Measurements from ENCODE around the gene TAS2R46. TPM values are rescaled to one million over a fixed set of nuclear protein-coding genes. Genes with fewer than 3 reads are reported as not detected.
"Not testable (repeated sequence)": the region's sequence is repeated elsewhere in the genome, so short reads cannot be mapped to it uniquely, and the experiment has no call there.

Gene TAS2R46
- total RNA-seq: 0.78 TPM
- long read RNA-seq: 0 reads

DNA sequence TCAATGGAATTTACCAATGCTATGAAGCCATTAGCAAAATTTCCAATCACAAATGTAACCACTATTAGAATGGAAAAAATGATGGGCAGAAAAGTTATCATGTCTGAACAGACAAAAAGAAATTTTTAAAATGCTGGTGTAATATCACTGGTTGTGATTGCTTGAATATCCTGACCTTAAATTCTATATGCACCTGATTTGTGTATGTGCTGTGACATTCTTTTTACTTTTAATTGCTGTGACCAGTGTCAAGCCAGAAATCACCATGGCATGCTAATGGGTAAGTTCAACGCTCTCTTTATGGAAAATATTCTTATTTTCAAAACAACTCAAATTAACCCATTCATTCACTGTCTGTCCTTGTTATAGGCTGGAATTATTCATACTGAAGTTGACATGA, at the start of gene TAS2R46:
Gene TAS2R46, minus strand, starts transcription at position 101 of the 400 bp plus-strand sequence. Its CDS starts 0 bp downstream, at position 101.
- not testable (repeated sequence) for DNase-seq (ENCODE audit: low spot score)
- intact Hi-C loops (cut with DNase I): loop anchor here (10.0 kb wide), 1 partner anchor 103 kb away; no protein-coding TSS in a partner anchor

DNA sequence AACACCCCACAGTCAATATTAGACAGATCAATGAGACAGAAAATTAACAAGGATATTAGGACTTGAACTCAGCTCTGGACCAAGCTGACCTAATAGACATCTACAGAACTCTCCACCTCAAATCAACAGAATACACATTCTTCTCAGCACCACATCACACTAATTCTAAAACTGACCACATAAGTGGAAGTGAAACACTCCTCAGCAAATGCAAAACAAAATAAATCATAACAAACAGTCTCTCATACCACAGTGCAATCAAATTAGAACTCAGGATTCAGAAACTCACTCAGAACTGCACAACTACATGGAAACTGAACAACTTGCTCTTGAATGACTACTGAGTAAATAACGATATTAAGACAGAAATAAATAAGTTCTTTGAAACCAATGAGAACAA, 49.1 kb upstream of the TAS2R46 start:
- DNase-seq (ENCODE audit: low spot score); intact Hi-C loops (cut with DNase I): not testable (repeated sequence)

GRCh38 chr12:11108862-11109261, 46.8 kb upstream of the TAS2R46 start:
- no peak for DNase-seq (ENCODE audit: low spot score)
- intact Hi-C loops (cut with DNase I): no loop called here

GRCh38 chr12:11107719-11108118, 45.6 kb upstream of the TAS2R46 start:
- no peak for DNase-seq (ENCODE audit: low spot score)
- intact Hi-C loops (cut with DNase I): no loop called here

DNA sequence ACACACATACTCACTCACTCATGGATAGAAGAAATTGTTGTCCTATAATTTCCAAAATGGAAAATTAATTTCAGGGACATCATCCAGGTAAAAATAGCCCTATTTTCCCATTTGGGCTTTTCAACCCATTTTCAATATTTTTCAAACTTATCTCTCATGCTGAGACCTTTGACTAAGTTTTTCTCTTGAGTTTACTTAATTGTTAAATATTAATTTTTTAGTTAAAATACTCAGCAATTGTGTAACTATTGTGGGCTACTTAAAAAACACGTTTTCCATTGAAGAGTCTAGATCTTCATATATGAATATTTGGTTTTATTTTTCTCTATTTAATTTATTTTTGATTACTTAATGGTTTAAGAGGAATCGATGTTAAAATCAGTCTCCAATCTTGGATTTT, 44.2 kb upstream of the TAS2R46 start:
- intact Hi-C loops (cut with DNase I): no loop called here
- DNase-seq (ENCODE audit: low spot score): no peak

- no peak for DNase-seq (ENCODE audit: low spot score)
- intact Hi-C loops (cut with DNase I): no loop called here
Observed at GRCh38 chr12:11105546-11105945, 43.5 kb upstream of the TAS2R46 start.

- DNase-seq (ENCODE audit: low spot score); intact Hi-C loops (cut with DNase I): not testable (repeated sequence)
Observed at GRCh38 chr12:11094910-11095309, 32.8 kb upstream of the TAS2R46 start.

GRCh38 chr12:11092128-11092527, 30.0 kb upstream of the TAS2R46 start, which contains the start of gene TAS2R43:
Gene TAS2R43 (minus strand): TSS chr12:11092313. CDS start chr12:11092229, 84 bp downstream.
- intact Hi-C loops (cut with DNase I): no loop called here

DNA sequence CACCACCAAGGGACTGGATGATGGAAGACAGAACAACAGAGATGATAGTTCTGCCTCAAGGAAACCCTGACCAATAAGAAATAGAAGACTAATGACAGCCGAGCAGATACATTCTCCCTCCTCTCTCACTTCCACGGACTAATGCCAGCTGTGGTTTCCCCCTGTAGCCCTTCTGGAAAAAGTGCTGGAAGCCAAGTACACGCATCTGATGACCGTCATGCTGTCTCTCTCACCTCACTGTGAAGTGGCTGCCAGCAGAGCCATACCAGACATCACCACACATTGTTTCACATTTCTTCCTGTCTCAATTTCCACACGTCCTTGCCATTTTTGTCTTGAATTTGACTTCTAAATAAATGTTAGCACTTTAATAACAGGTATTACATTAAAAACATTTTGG, 27.2 kb upstream of the TAS2R46 start:
- no peak for DNase-seq (ENCODE audit: low spot score)
- intact Hi-C loops (cut with DNase I): no loop called here

More at GRCh38 chr12:11092128-11092527, 30.0 kb upstream of the TAS2R46 start, which contains the start of gene TAS2R43:
- DNase-seq (ENCODE audit: low spot score): no peak

DNA sequence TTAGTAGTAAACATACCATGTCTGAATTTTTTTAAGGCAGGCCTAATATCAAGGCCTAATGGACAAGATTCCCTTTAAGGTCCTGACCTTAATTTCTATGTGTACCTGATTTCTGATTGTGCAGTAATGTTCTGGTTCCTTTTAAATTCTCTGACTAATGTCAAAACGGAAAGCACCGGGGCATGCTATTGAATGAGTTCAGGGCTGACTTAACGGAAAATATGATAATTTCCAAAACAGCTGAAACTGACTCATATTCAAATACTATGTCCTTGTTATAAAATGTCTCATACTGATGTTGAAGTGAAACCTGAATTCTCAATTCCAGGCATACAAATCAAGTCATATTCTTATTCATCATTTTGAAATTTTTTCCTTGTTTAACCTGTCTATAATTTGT, 23.3 kb upstream of the TAS2R46 start:
- intact Hi-C loops (cut with DNase I): no loop called here

DNA sequence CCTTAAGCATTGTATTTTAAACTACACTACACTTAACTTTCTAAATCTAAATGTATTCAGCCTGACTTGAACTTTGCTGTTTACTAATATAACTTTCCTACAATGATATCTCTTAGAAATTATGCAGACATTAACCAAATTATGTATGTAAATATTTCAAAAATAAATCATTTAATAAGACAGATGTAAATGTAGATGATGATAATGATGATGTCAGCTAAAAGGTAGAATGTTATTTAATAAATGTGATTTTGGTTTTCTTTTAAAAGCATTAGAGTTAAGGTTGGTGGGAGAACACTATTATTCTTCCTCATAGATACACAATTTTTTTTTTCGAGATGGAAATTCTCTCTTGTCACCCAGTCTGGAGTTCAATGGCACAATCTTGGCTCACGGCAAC, 19.9 kb upstream of the TAS2R46 start:
- DNase-seq (ENCODE audit: low spot score): no peak
- intact Hi-C loops (cut with DNase I): no loop called here

More for the DNA sequence above, 23.3 kb upstream of the TAS2R46 start:
- no peak for DNase-seq (ENCODE audit: low spot score)

DNA sequence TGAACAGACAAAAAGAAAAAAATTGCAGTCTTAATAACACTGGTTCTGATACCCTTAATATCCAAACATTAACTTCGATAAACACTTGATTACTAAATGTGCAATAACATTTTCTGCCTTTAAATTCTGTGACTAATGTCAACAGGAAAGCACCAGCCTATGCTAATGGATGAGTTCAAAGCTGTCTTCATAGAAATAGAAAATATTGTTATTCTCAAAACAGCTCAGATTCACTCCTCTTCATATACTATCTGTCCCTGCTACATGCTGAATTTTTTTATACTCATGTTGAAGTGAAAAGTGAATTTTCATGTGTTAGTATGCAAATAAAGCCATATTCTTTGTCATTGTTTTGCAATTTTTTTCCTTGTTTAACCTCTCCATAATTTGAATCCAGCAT, 16.2 kb upstream of the TAS2R46 start:
- intact Hi-C loops (cut with DNase I): no loop called here

GRCh38 chr12:11075642-11076041, 13.5 kb upstream of the TAS2R46 start:
- no peak for DNase-seq (ENCODE audit: low spot score)
- intact Hi-C loops (cut with DNase I): no loop called here

More for the DNA sequence above, 16.2 kb upstream of the TAS2R46 start:
- DNase-seq (ENCODE audit: low spot score): no peak

- no peak for DNase-seq (ENCODE audit: low spot score)
- intact Hi-C loops (cut with DNase I): loop anchor here (2.0 kb wide), 1 partner anchor 57 kb away; no protein-coding TSS in a partner anchor
Observed at GRCh38 chr12:11071414-11071813, 9.3 kb upstream of the TAS2R46 start.

GRCh38 chr12:11070999-11071398, 8.9 kb upstream of the TAS2R46 start:
- DNase-seq (ENCODE audit: low spot score): no peak
- intact Hi-C loops (cut with DNase I): loop anchor here (2.0 kb wide), 1 partner anchor 56 kb away; no protein-coding TSS in a partner anchor

DNA sequence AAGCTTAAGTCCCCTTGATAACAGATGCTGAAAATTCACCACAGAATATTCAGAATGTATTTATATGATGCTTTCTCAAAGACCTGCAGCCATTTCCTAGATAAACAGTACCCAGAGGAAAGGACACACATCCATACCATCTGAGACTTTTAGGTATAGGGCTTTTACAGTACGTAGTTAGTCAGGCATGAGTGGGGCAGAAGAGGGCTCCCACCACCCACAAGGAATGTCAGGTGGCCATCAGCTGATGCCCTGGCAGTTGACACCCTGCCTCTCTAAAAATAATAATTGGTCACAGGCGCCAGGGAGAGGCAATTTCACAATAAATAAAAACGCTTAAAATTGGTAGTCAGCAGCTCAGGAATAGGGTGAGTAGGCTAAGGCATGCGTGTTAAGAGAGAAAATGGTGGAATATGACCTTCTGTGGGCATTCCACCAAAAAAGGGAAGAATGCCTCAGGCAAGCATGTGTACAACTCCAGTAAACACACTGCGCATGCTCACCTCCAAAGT, 7.8 kb upstream of the TAS2R46 start:
- no peak for DNase-seq (ENCODE audit: low spot score)
- intact Hi-C loops (cut with DNase I): loop anchor here (2.0 to 10.0 kb wide), 2 partner anchors 55 to 95 kb away; no protein-coding TSS in a partner anchor

DNA sequence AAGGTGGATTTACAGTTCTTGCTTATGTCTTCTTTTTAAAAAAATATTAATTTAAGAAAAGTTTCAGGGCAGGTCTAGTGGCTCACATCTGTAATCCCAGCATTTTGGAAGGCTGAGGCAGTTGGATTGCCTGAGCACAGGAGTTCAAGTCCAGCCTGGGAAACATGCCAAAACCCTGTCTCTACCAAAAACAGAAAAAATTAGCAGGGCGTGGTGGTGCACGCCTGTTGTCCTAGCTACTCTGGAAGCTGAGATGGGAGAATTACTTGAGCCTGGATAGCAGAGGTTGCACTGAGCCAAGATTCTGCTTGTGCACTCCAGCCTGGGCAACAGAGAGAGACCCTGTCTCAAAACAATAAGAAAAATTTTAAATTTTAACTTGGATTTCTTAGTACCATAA, 5.4 kb upstream of the TAS2R46 start:
- intact Hi-C loops (cut with DNase I): loop anchor here (10.0 kb wide), 1 partner anchor 97 kb away; no protein-coding TSS in a partner anchor
- DNase-seq (ENCODE audit: low spot score): no peak

GRCh38 chr12:11059784-11060183, 2.3 kb downstream of the TAS2R46 start:
- no peak for DNase-seq (ENCODE audit: low spot score)
- intact Hi-C loops (cut with DNase I): loop anchor here (10.0 kb wide), 1 partner anchor 105 kb away; no protein-coding TSS in a partner anchor

DNA sequence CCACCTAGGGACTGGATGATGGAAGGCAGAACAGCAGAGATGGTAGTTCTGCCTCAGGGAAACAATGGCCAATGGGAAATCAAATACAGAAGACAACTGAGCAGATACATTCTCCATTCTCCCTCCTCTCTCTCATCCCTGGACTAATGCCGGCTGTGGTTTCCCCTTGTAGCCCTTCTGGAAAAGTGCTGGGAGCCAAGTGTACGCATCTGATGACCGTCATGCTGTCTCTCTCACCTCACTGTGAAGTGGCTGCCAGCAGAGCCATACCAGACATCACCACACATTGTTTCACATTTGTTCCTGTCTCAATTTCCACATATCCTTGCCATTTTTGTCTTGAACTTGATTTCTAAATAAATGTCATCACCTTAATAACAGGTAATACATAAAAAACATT, 3.1 kb downstream of the TAS2R46 start:
- DNase-seq (ENCODE audit: low spot score): no peak
- intact Hi-C loops (cut with DNase I): no loop called here

GRCh38 chr12:11055306-11055705, 6.8 kb downstream of the TAS2R46 start:
- intact Hi-C loops (cut with DNase I): no loop called here
- DNase-seq (ENCODE audit: low spot score): no peak

DNA sequence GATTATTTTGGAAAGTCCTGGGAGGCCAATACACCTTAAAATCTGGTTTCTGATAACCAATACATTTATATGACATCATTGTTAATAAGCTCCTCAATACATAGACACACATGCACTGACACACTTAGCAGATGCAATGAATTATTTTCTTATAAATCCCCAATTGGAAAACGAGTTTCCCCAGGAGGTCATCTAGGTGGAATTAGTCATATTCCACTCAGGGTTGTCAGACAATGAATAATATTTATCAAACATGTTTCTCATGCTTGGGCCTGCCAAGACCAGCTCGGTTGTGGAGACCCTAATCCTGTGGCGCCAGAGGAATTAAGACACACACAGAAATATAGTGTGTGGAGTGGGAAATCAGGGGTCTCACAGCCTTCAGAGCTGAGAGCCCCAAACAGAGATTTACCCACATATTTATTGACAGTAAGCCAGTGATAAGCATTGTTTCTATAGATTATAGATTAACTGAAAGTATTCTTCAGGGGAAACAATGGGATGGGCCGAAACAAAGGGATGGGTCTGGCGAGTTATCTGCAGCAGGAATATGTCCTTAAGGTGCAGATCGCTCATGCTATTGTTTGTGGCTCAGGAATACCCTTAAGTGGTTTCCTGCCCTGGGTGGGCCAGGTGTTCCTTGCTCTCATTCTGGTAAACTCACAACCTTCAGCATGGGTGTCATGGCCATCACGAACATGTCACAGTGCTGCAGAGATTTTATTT, 12.1 kb downstream of the TAS2R46 start:
- DNase-seq (ENCODE audit: low spot score); intact Hi-C loops (cut with DNase I): not testable (repeated sequence)

Data from cardiac septum (tissue), 1 donor.